Frontal cortex (tissue), 4 donors: Measurements from ENCODE around the gene FARSA. TPM values are rescaled to one million over a fixed set of nuclear protein-coding genes. Genes with fewer than 3 reads are reported as not detected.
"Not testable (repeated sequence)": the region's sequence is repeated elsewhere in the genome, so short reads cannot be mapped to it uniquely, and the experiment has no call there.

Experiments used
- DNase-seq, 2 donors: peaks; one replicate each; pipeline ENCODE4 v3.0.0; 2012; ENCODE audit warnings: low spot score in 2 of 2
- FAIRE-seq: peaks from 2 replicates; lab custom pipeline; 2012; peaks lifted over from hg19 to GRCh38; lab: Jason Lieb, UNC
- total RNA-seq: library from RNA; depleted of rRNA; stranded (reverse); fragments of >200 nt; gene quantifications from one replicate; pipeline ENCODE4 v1.2.3, GENCODE V29; 2014
- donor health status: control.
- donor health status: control.
- donor health status: control.

The FARSA gene
- total RNA-seq: 56.3 TPM

DNA sequence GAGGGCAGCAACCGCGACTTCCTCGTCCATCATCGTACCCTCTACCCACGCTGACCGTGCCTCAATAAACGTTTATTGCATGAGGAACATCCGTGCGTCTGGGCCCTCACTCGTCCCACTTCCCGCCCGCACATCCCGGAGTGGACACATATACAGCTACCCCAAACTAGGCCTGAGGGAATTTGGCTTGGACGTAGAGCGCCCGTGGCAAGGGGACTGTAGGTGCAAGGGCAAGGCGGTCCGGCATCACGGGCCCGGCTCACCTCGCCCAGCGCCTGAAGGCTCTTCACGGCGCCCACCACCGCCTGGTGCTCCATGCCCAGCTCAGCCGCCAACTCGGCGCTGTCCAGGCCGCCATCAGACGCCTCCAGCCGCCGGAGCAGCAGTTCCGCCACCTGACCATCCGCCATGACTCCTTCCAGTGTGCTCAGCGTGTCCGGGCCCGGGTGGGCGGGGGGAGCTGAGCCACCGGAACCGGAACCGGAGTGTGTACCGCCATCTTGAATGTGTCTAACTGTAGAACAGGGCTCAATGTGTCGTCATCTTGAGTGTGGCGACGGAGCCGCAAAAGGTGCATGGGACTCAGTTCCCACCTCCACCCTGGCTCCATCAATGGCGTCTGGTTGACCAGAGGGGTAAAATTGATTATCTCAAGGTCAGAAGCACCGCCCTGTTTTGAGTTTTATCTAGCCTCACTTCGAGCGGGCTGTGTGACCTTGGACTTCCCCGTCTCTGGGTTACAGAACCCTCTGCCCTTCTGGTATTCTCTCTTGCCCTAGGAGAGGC, at the start of gene FARSA:
TSS of gene FARSA (minus strand) at position 425 of the 786 bp plus-strand sequence. CDS start at position 410, 15 bp downstream.
- DNase-seq (peak; percentile 92 to 94), FAIRE-seq (no peak)

DNA sequence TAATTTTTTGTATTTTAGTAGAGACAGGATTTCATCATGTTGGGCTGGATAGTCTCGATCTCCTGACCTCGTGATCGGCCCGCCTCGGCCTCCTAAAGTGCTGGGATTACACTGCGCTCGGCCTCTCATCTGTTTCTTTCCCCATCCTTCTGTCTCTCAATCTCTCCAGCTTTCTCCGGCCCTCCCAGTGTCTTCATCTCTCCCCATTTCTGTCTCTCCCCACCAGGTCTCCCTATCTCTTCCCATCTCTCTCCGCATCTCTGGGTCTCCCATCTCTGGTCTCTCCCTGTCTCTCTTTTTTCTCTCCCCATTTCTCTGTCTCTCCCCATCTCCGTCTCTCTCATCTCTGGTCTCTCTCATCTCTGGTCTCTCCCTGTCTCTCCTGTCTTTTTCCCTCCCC, 49.6 kb upstream of the FARSA start:
- no peak for FAIRE-seq

DNA sequence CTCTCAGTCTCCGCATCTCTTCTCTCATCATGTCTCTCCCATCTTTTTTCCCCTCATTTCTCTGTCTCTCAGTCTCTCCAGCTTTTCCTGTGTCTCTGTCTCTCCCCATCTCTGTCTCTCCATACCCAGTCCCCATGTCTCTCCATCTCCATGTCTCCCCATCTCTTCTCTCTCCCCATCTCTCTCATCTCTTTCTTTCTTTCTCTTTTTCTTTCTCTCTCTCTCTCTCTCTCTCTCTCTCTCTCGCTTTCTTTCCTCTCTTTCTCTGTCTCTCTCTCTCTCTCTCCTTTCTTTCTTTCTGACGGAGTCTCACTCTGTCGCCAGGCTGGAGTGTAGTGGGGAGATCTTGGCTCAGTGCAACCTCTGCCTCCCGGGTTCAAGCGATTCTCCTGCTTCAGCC, 49.1 kb upstream of the FARSA start:
- FAIRE-seq: no peak
- DNase-seq: no peak

More for the DNA sequence above, 49.6 kb upstream of the FARSA start:
- no peak for DNase-seq

DNA sequence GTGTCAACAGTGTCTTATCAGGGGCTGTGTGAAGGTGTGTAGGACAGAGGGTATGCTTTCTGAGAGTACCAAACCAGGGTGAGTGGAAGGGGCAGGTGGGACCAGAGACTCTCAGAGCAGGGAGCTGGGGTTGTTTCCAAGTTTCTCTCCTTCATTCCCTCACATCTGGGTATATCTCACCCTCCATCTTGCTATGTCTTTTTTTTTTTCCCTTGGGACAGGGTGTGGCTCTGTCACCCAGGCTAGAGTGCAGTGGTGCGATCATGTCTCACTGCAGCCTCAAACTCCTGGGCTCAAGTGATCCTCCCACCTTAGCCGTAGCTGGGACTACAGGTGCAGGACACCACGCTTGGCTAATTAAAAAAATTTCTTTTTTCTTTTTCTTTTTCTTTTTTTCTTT, 46.5 kb upstream of the FARSA start:
- no peak for DNase-seq
- FAIRE-seq: no peak

DNA sequence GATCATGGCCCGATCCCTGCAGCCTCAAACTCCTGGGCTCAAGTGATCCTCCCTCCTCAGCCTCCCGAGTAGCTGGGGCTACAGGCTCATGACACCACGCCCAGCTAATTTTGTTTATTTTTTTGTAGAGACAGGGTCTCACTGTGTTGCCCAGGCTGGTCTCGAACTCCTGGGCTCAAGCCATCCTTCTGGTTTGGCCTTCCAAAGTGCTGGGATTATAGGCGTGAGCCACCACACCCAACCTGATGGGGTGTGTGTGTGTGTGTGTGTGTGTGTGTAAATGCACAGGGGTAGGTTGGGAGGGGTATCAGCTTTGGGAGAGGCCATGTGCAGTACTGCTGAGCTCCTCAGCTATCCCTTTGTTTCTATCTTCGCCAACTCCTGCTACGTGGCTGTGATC, 42.6 kb upstream of the FARSA start:
- DNase-seq, FAIRE-seq: not testable (repeated sequence)

DNA sequence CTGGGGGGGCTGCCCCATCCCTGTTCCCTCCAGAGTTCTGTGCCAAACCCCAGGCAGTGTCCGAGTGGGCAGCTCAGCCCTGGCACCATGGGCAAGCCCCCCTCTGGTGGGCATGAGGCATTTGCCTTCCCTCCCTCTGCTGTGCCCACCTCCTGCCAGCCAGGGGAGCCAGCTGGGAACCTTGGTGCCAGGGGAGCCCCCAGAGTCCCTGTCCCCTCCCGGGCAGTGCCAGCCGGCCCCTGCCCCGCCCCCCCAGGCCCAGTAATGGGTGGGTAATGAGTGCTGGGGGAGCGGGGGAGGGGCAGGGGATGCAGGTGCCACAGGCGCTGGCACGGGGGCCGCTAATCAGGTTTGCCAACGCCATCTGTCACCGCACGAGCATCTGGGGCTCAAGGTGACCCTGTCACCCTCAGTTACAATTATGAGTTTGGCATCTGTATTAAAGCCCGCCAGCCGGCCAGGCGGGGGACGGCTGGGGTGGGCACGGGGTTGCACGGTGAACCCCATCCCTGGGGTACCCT, 41.8 kb upstream of the FARSA start:
- FAIRE-seq (no peak), DNase-seq (no peak)

DNA sequence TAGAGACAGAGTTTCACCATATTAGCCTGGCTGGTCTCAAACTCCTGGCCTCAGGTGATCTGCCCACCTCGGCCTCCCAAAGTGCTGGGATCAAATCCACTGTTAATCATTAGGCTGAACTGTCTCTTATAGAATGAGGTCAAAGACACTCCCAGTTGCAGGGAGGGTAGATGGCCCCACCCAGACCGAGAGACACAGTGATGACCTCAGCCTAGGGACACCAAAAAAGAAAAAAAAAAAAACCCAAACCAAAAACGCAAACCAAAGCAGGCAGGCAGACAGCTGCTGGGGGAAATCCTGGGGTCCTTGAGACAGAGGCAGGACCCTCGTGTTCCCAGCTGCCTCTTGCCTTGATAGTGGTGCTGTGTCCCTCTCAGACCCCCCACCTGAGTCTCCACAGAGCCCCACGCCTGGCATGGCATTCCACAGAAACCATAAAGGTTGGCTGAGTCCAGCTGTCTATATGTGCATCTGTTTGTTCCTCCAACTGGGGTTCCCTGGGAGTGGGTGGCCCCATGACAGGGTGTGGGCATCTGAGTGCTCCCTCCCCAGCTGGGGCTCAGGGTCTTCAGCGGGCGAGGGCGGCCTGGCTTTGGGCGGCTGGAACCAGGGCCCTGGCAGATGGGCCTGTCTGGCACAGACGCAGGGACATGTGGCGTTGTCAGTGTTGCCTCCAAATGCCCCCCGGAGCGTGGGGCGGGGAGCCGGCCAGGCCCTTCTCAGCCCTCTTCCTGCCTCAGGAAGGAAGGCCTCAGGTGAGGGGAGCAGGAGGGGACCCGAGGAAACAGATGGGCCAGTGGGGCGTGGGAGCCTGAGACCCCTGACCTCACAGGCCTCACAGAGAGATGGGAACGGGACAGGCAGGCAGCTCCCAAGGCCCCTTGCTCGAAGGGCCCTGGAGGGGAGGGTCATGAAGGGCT, 41.0 kb upstream of the FARSA start:
- DNase-seq (no peak), FAIRE-seq (no peak)

DNA sequence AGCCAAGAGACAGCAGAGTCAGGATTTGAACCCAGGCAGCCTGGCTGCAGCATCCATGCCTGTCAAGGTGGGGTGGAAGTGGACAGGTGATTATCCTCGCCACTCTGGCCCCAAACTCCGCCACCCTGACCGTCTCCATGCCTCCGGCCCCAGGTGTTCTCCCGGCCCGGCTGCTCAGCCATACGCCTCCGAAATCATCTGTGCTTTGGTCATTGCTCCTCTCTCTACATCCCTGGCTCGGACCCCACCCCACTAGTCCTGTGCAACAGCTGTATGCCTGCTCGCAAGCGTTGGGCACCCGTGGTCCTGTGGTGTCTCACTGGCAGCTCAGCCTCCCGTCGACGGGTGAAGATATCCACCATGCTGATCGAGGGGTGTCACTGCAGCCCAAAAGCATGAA, 39.7 kb upstream of the FARSA start:
- FAIRE-seq (no peak), DNase-seq (no peak)

DNA sequence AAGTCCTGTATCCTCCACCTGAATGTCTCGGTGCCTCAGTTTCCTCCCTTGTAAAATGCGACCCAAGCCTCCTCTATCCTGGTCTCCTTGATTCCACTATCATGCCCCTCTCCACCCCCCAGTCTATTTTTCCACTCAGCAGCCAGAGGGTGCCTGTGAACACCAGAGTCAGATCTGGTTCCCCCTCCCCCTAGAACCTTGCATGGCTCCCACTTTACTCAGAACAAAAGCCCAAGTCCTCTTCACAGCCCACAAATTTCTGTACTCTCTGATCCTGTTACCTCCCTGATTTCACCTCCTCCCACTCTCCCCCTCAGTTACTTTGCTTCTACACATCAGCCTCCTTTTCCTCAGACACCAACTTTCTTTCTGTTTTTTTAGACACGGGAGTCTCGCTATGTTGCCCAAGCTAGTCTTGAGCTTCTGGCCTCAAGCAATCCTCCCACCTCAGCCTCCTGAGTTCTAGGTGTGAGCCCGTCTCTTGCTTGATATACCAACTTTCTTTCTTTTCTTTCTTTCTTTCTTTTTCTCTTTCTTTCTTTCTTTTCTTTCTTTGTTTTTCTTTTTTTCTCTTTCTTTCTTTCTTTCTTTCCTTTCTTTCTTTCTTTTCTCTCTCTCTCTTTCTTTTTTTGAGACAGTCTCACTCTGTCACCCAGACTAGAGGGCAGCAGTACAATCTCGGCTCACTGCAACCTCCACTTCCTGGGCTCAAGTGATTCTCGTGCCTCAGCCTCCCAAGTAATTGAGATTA, 36.7 kb upstream of the FARSA start:
- DNase-seq (no peak), FAIRE-seq (no peak)

DNA sequence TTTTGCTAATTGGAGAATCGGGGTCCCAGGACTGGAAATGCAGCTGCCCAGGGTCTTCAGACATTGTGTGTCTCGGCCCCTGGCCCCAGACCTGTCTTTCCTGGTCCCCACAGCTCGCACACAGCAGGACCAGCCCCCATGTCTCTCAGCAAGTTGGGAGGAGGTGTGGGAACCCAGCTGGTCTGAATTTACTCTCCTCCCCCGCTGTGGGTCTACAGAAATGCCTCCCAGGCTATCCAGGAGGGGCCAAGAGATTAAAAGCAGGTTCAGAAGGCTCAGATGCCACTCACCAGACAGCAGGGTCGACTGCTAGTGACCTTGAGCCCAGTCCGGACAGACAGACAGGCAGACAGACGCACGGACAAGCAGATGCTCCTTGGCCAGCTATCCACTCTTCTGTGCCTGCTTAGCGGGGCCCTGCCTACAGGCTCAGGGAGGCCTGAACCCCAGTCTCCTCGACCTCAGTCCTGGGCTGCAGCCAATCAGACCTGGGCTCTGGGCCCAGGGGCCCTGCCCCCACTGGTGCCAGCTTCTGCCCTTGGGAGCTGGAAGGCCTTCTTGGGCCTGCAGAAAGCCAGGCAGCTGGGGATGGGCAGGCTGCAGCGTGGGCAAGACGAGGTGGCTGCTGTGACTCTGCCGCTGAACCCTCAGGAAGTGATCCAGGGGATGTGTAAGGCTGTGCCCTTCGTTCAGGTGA, 35.9 kb upstream of the FARSA start, which contains the start of gene DAND5:
TSS of gene DAND5 (plus strand) at position 285 of the 697 bp plus-strand sequence. CDS start at position 370, 85 bp downstream.
- FAIRE-seq: no peak
- peak; percentile 51 to 57 for DNase-seq

DNA sequence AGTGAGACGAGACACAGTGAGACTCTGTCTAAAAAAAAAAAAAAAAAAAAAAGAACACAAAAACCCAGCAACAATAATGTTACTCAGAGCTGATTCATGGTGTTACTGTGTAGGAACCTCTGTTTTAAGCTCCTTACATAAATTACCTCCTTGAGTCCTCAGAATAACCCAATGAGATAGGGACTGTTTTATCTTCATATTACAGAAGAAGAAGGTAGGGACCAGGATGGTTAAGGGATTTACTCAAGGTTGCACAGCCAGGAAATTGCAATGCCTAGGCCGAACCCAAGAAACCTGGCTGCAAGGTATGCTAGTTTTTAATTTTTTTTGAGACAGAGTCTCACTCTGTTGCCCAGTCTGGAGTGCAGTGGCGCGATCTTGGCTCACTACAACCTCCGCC, 34.4 kb upstream of the FARSA start:
- no peak for DNase-seq
- FAIRE-seq: no peak

DNA sequence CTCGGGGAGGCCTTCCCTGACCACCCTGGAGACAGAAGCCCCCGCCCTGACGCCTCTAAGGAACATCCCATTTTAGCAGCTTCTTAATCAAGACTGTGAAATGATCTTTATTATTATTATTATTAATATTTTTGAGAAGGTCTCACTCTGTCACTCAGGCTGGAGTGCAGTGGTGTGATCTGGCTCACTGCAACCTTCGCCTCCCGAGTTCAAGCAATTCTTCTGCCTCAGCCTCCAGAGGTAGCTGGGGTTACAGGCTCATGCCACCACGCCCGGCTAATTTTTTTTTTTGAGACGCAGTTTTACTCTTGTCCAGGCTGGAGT, 32.3 kb upstream of the FARSA start:
- no peak for FAIRE-seq
- no peak for DNase-seq

DNA sequence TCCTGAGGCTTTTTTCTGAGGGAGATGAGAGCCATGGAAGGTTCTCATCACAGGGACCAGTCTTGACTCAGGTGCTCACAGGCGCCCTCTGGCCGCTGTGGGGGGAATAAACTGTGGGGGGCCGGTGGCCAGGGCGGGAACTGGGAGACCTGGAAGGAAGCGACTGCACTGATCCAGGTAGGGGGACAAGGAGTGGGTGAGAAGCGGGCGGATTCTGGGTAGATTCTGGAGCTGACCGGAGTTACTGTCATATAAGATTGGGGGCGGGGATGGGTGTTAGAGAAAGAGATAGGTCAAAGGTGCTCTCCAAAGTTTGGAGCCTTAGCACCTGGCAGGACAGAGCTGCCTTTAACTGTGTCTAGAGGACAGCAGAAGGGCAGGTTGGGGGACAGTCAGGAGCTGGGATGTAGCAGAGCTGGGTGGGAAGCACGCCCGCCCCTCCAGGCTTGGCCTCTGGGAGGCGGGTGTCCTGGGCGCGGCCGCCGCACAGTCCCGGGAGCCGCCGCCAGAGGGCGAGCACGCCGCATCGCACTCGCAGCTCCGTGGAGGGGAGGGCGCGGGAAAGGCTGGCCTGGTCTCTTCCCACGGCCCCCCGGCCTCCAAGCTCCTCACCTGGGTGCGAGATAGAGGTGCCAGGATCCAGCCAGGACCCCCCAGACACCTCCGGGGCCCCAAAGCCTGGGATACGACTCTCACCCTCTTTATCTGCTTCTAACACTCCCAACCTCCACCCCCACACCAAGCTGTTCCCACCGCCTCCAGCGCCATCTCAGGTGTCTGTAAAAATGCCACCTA, 31.7 kb upstream of the FARSA start:
- peak; percentile 76 to 81 for DNase-seq
- no peak for FAIRE-seq

DNA sequence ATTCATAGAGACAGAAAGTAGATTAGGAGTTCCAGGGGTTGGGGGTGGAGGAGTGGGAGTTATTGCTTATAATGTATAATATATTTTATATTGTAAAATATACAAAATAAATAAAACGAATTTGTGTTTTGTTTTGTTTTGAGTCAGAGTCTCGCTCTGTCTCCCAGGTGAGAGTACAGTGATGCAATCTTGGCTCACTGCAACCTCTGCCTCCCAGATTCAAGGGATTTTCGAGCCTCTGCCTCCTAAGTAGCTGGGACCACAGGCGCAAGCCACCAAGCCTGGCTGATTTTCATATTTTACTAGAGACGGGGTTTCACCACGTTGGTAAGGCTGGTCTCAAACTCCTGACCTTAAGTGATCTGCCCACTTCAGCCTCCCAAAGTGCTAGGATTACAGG, 26.0 kb upstream of the FARSA start:
- FAIRE-seq: no peak
- DNase-seq: no peak

DNA sequence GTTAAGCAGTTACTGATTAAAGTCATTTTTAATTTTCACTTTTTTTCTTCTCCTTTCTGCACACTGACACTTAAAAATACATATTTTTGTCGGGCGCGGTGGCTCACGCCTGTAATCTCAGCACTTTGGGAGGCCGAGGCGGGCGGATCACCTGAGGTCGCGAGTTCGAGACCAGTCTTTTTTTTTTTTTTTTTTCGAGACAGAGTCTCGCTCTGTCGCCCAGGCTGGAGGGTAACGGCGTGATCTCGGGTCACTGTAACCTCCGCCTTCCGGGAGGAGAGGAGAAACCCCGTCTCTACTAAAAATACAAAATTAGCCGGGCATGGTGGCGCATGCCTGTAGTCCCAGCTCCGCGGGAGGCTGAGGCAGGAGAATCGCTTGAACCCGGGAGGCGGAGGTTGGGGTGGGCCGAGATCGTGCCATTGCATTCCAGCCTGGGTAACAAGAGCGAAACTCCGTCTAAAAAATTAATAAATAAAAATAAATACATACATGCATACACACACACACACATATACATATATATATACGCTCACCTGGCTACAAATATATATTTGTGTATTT, 24.0 kb upstream of the FARSA start:
- DNase-seq, FAIRE-seq: not testable (repeated sequence)

DNA sequence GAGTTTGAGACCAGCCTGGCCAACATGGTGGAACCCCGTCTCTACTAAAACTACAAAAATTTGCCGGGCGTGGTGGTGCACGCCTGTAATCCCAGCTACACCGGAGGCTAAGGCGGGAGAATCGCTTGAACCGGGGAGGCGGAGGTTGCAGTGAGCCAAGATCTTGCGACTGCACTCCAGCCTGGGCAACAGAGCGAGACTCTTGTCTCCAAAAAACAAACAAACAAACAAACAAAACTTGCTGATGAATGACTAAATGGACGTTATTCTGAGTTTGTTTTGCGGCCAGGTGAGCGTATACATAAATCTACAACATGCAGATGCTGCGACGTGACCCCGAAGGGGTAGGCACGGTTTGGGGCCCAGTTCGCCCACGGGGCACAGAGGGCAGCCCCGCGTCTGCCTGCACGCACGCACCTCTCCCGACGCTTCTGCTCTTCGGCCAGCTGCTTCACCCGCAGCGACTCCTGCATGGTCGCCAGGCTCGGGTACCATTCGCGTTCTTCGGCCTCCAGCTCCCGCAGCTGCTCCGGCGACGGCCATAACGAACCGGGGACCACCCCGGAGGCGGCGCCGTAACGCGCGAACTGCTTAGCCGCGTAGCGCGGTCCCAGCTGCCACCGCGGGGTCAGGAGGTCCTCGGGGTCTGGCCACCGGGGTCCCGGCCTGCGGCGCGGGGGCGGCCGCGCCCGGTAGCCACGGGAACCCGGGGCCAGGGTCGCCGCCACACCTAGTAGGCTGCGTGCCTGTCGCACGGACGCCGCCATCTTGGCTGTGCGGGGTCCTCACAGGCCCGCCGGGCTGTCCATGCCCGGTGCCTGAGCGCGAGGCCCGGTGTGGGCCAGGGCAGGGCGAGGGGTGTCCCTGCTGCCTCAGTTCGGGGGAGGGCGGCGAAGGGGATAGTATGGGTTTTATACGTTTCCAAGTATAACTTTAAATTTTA, 23.2 kb upstream of the FARSA start, which contains the start of gene GADD45GIP1:
TSS of gene GADD45GIP1 (minus strand) at position 778 of the 943 bp plus-strand sequence. CDS start at position 767, 11 bp downstream.
- DNase-seq (peak; percentile 69 to 71), FAIRE-seq (no peak)

DNA sequence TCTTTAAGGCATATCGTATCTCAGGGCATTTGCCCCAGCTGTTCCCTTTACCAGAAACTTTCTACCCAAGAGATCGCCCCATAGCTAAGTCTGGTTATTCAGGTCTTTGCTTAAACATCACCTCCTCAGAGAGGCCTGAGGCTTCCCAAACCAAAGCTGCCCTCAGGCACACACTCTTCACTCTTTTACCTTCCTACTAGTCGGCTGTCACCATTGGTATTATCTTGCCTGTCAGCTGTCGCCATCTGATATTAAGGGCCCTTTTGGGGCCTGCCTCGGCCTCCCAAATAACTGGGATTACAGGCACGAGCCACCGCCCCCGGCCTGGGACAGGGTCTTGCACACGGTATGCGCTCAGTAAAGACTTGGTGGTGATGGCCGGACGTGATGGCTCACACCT, 22.5 kb upstream of the FARSA start:
- no peak for DNase-seq
- FAIRE-seq: no peak
